ENCODE results near the gene TSEN54.

The TSEN54 gene

GRCh38 chr17:75544250-75544649 lies 27.9 kb downstream of the TSEN54 start:
- no peak for DNase-seq (ENCODE audit: low read depth in 2 of 2)

- DNase-seq (ENCODE audit: low read depth in 2 of 2): no peak
Measured at GRCh38 chr17:75546181-75546580, 29.9 kb downstream of the TSEN54 start.

- DNase-seq (ENCODE audit: low read depth in 2 of 2): no peak
Measured at GRCh38 chr17:75547091-75547490, 30.8 kb downstream of the TSEN54 start.

GRCh38 chr17:75548813-75549212 lies 32.5 kb downstream of the TSEN54 start:
- DNase-seq (ENCODE audit: low read depth in 2 of 2): no peak

GRCh38 chr17:75549246-75550138 lies 33.2 kb downstream of the TSEN54 start:
- DNase-seq (ENCODE audit: low read depth in 2 of 2): no peak

GRCh38 chr17:75550139-75550465 lies 33.8 kb downstream of the TSEN54 start:
- DNase-seq (ENCODE audit: low read depth in 2 of 2): no peak

GRCh38 chr17:75551266-75551665 lies 34.9 kb downstream of the TSEN54 start:
- DNase-seq (ENCODE audit: low read depth in 2 of 2): no peak

- no peak for DNase-seq (ENCODE audit: low read depth in 2 of 2)
Measured at GRCh38 chr17:75552425-75553294, 36.3 kb downstream of the TSEN54 start.

- DNase-seq (ENCODE audit: low read depth in 2 of 2): no peak
Measured at GRCh38 chr17:75553295-75554110, 37.2 kb downstream of the TSEN54 start.

- no peak for DNase-seq (ENCODE audit: low read depth in 2 of 2)
Measured at GRCh38 chr17:75555679-75556153, 39.4 kb downstream of the TSEN54 start.

GRCh38 chr17:75557075-75557851 lies 40.9 kb downstream of the TSEN54 start:
- no peak for DNase-seq (ENCODE audit: low read depth in 2 of 2)

- DNase-seq (ENCODE audit: low read depth in 2 of 2): no peak
Measured at GRCh38 chr17:75557852-75558665, 41.7 kb downstream of the TSEN54 start.

- DNase-seq (ENCODE audit: low read depth in 2 of 2): no peak
Measured at GRCh38 chr17:75558666-75559530, 42.6 kb downstream of the TSEN54 start.

GRCh38 chr17:75559958-75560533 lies 43.7 kb downstream of the TSEN54 start:
- DNase-seq (ENCODE audit: low read depth in 2 of 2): no peak

GRCh38 chr17:75561927-75562603 lies 45.7 kb downstream of the TSEN54 start:
- DNase-seq (ENCODE audit: low read depth in 2 of 2): no peak

- no peak for DNase-seq (ENCODE audit: low read depth in 2 of 2)
Measured at GRCh38 chr17:75563063-75563758, 46.9 kb downstream of the TSEN54 start.

- DNase-seq (ENCODE audit: low read depth in 2 of 2): no peak
Measured at GRCh38 chr17:75564195-75564594, 47.9 kb downstream of the TSEN54 start.

GRCh38 chr17:75565066-75565465 lies 48.7 kb downstream of the TSEN54 start:
- no peak for DNase-seq (ENCODE audit: low read depth in 2 of 2)

All from stimulated activated CD4-positive, alpha-beta T cell treated with anti-CD3 and anti-CD28 coated beads, Interleukin-12 subunit alpha, Interleukin-12 subunit beta, amount 100 ng/mL, for 24 hours (primary cell).